ENCODE results near the gene SGPP2.

DNA sequence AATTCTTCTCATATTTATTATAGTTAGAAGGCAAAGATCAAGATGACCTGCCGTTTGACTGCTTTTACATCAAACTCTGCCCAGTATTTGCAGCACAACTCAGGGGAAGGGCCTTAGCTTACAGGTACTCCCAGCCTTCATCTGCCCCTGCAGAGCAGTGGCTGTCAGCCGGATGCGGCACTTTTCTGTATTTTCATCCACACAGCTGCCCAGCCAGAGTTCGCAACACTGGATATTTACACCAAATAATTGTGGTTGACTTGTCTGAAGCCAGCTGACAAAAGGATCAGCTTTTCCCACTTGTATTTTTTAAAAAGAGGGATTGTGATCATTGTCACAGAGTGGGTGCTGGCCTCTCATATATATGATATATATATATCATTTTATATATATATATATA is 136.8 kb downstream of the SGPP2 start:
- TF ChIP-seq ZNF384 (IDR thresholded peaks at IDR 0.05) (no peak), FOXM1 (IDR thresholded peaks at IDR 0.05; ENCODE audit: borderline replicate concordance) (no peak), SP1 (IDR thresholded peaks at IDR 0.05) (no peak), LEF1 (IDR thresholded peaks at IDR 0.05; ENCODE audit: borderline replicate concordance) (no peak), FOXA1 (IDR thresholded peaks at IDR 0.05) (no peak), HDGF (IDR thresholded peaks at IDR 0.05; ENCODE audit: borderline replicate concordance) (no peak), TARDBP (IDR thresholded peaks at IDR 0.05) (no peak), SUZ12 (IDR thresholded peaks at IDR 0.05) (no peak), FOXK2 (IDR thresholded peaks at IDR 0.05) (no peak), ARNT (IDR thresholded peaks at IDR 0.05) (no peak)
- TF ChIP-seq, protein P1, sequence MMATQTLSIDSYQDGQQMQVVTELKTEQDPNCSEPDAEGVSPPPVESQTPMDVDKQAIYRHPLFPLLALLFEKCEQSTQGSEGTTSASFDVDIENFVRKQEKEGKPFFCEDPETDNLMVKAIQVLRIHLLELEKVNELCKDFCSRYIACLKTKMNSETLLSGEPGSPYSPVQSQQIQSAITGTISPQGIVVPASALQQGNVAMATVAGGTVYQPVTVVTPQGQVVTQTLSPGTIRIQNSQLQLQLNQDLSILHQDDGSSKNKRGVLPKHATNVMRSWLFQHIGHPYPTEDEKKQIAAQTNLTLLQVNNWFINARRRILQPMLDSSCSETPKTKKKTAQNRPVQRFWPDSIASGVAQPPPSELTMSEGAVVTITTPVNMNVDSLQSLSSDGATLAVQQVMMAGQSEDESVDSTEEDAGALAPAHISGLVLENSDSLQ (IDR thresholded peaks at IDR 0.05): no peak
